ENCODE results near the gene RNF26. TPM values are rescaled to one million over a fixed set of nuclear protein-coding genes. Genes with fewer than 3 reads are reported as not detected.
"Not testable (repeated sequence)": the region's sequence is repeated elsewhere in the genome, so short reads cannot be mapped to it uniquely, and the experiment has no call there.

RNF26 gene
- total RNA-seq, 1 donor from 2014 or later = 34.2 TPM

- Mint-ChIP-seq H3K27me3 (peaks cover 18% of the 10 kb centered on the region), H3K4me1 (ENCODE audit: low read depth) (peaks cover 25% of the 10 kb centered on the region), H3K27ac (peak within 1 kb of the TSS; percentile 14), H3K36me3 (ENCODE audit: insufficient read depth) (no peaks in the 10 kb centered on the region), H3K9me3 (ENCODE audit: low read depth) (no peaks in the 10 kb centered on the region), H3K4me3 (ENCODE audit: low read depth) (no peak within 1 kb of the TSS)
- TF ChIP-seq CTCF (IDR thresholded peaks at IDR 0.05; ENCODE audit: unreplicated experiment) = peak; percentile 89
- DNase-seq (ENCODE audit: low spot score, unreplicated experiment) = peak; percentile 99
Observed at GRCh38 chr11:119381181-119381988, 47.1 kb downstream of the RNF26 start, which contains the start of gene USP2. Gene USP2, minus strand, starts transcription at chr11:119381690. Its CDS starts 8,210 bp downstream, at chr11:119373480.

GRCh38 chr11:119382101-119382500 is 47.8 kb downstream of the RNF26 start:
- no peak overlapping the region for H3K4me3 Mint-ChIP-seq (ENCODE audit: low read depth)
- H3K36me3 Mint-ChIP-seq (ENCODE audit: insufficient read depth) = no peaks in the 10 kb centered on the region
- H3K9me3 Mint-ChIP-seq (ENCODE audit: low read depth) = no peaks in the 10 kb centered on the region
- no peak for DNase-seq (ENCODE audit: low spot score, unreplicated experiment)
- peaks cover 18% of the 10 kb centered on the region for H3K27me3 Mint-ChIP-seq
- TF ChIP-seq CTCF (IDR thresholded peaks at IDR 0.05; ENCODE audit: unreplicated experiment) = no peak
- peaks cover 22% of the 10 kb centered on the region for H3K4me1 Mint-ChIP-seq (ENCODE audit: low read depth)
- H3K27ac Mint-ChIP-seq = no peak overlapping the region

- not testable (repeated sequence) for H3K36me3 Mint-ChIP-seq (ENCODE audit: insufficient read depth); DNase-seq (ENCODE audit: low spot score, unreplicated experiment); H3K4me3 Mint-ChIP-seq (ENCODE audit: low read depth); H3K9me3 Mint-ChIP-seq (ENCODE audit: low read depth); H3K27ac Mint-ChIP-seq
- H3K27me3 Mint-ChIP-seq = peaks cover 18% of the 10 kb centered on the region
- H3K4me1 Mint-ChIP-seq (ENCODE audit: low read depth) = peaks cover 22% of the 10 kb centered on the region
Observed at GRCh38 chr11:119382513-119382912, 48.2 kb downstream of the RNF26 start.

GRCh38 chr11:119384332-119384731 is 50.0 kb downstream of the RNF26 start:
- H3K4me3 Mint-ChIP-seq (ENCODE audit: low read depth) = no peak overlapping the region
- H3K4me1 Mint-ChIP-seq (ENCODE audit: low read depth) = peaks cover 11% of the 10 kb centered on the region
- DNase-seq (ENCODE audit: low spot score, unreplicated experiment) = no peak
- no peak overlapping the region for H3K27ac Mint-ChIP-seq
- TF ChIP-seq CTCF (IDR thresholded peaks at IDR 0.05; ENCODE audit: unreplicated experiment) = no peak
- no peaks in the 10 kb centered on the region for H3K36me3 Mint-ChIP-seq (ENCODE audit: insufficient read depth)
- peaks cover 11% of the 10 kb centered on the region for H3K27me3 Mint-ChIP-seq
- H3K9me3 Mint-ChIP-seq (ENCODE audit: low read depth) = no peaks in the 10 kb centered on the region

Small RNAs within 50 kb of the gene (microRNA-seq; reads per million reads assigned to microRNA genes)
- gene MIR6756 (ENCODE audit: borderline number of aligned reads, unreplicated experiment) = not detected

Other genes with a start within 250 kb of the RNF26 start
- 39.0 and 39.8 TPM in 2 replicates for gene HMBS, start 249.6 kb upstream of the RNF26 start, total RNA-seq
- 53.4 and 60.8 TPM in 2 replicates for gene DPAGT1, start 232.7 kb upstream of the RNF26 start, total RNA-seq
- gene C2CD2L, start 227.2 kb upstream of the RNF26 start, total RNA-seq = 7.2 and 7.3 TPM in 2 replicates
- gene HINFP, start 212.9 kb upstream of the RNF26 start, total RNA-seq = 48.7 and 52.2 TPM in 2 replicates
- 0.53 and 0.78 TPM in 2 replicates for gene ABCG4, start 185.5 kb upstream of the RNF26 start, total RNA-seq
- 14.7 and 15.9 TPM in 2 replicates for gene NLRX1, start 165.8 kb upstream of the RNF26 start, total RNA-seq
- 6.2 and 6.3 TPM in 2 replicates for gene NHERF4, start 149.1 kb upstream of the RNF26 start, total RNA-seq
- gene CBL, start 128.2 kb upstream of the RNF26 start, total RNA-seq = 26.4 and 26.5 TPM in 2 replicates
- 9.8 and 12.7 TPM in 2 replicates for gene MCAM, start 17.4 kb upstream of the RNF26 start, total RNA-seq
- gene C1QTNF5, start 6.4 kb downstream of the RNF26 start, total RNA-seq = 0.31 and 0.40 TPM in 2 replicates
- not detected in 2 replicates for gene MFRP, start 12.2 kb downstream of the RNF26 start, total RNA-seq
- gene USP2, start 47.2 kb downstream of the RNF26 start, total RNA-seq = 5.1 and 6.3 TPM in 2 replicates
- gene THY1, start 88.6 kb downstream of the RNF26 start, total RNA-seq = 0.44 and 0.62 TPM in 2 replicates

All from progenitor cell of endocrine pancreas (in vitro differentiated cells).